PC-3 (cell line): ENCODE measurements around the gene CFAP46.

Source experiments
- CTCF ChIP-seq: fragments of 300-600 bp; sonication (generic); conservative IDR thresholded peaks from 2 replicates; pipeline ENCODE4 v1.5.1; 2017; ENCODE audit warnings: antibody characterized with exemption, low read depth, mild to moderate bottlenecking, low read length
- EZH2 ChIP-seq: fragments of 300-600 bp; sonication (generic); IDR thresholded peaks from one replicate; pipeline ENCODE4 v1.6.1; 2017; ENCODE audit warnings: antibody characterized with exemption, mild to moderate bottlenecking, low read length; ENCODE audit not compliant: unreplicated experiment

GRCh38 chr10:132975831-132976682 is 33.7 kb upstream of the CFAP46 start:
- no peak for TF ChIP-seq CTCF
- no peak for TF ChIP-seq EZH2
